ENCODE results near the gene LILRA2.
"Not testable (repeated sequence)": the region's sequence is repeated elsewhere in the genome, so short reads cannot be mapped to it uniquely, and the experiment has no call there.

LILRA2 gene

GRCh38 chr19:54571715-54572615 is 1.6 kb upstream of the LILRA2 start:
- DNase-seq, result not testable (repeated sequence)

- no peak for DNase-seq
These were observed 786 bp upstream of the LILRA2 start for GRCh38 chr19:54572696-54573311.

GRCh38 chr19:54574051-54574450 is 461 bp downstream of the LILRA2 start:
- DNase-seq, result no peak

GRCh38 chr19:54574527-54575056 is 1.0 kb downstream of the LILRA2 start:
- DNase-seq, result no peak

GRCh38 chr19:54575205-54575604 is 1.6 kb downstream of the LILRA2 start:
- DNase-seq, result not testable (repeated sequence)

GRCh38 chr19:54576411-54576976 is 2.9 kb downstream of the LILRA2 start:
- no peak for DNase-seq

GRCh38 chr19:54577334-54577733 is 3.7 kb downstream of the LILRA2 start:
- no peak for DNase-seq

GRCh38 chr19:54578268-54578667 is 4.7 kb downstream of the LILRA2 start:
- DNase-seq, result not testable (repeated sequence)

GRCh38 chr19:54586397-54586796 is 12.8 kb downstream of the LILRA2 start:
- DNase-seq, result no peak

GRCh38 chr19:54587026-54587425 is 13.4 kb downstream of the LILRA2 start:
- DNase-seq, result no peak

GRCh38 chr19:54593445-54593844 is 19.9 kb downstream of the LILRA2 start, which contains the start of gene LILRA1:
Gene LILRA1 (plus strand): TSS chr19:54593632. CDS start chr19:54594245, 613 bp downstream.
- not testable (repeated sequence) for DNase-seq

GRCh38 chr19:54593931-54594626 is 20.5 kb downstream of the LILRA2 start:
- DNase-seq, result not testable (repeated sequence)

GRCh38 chr19:54594737-54595136 is 21.1 kb downstream of the LILRA2 start:
- DNase-seq, result no peak

GRCh38 chr19:54595680-54596436 is 22.3 kb downstream of the LILRA2 start:
- not testable (repeated sequence) for DNase-seq

- no peak for DNase-seq
These were observed 26.6 kb downstream of the LILRA2 start for GRCh38 chr19:54600212-54600611.

- no peak for DNase-seq
These were observed 32.6 kb downstream of the LILRA2 start for GRCh38 chr19:54606230-54606629.

- DNase-seq, result no peak
These were observed 33.5 kb downstream of the LILRA2 start for GRCh38 chr19:54606891-54607784.

- no peak for DNase-seq
These were observed 34.2 kb downstream of the LILRA2 start for GRCh38 chr19:54607785-54608150.

- DNase-seq, result no peak
These were observed 34.6 kb downstream of the LILRA2 start for GRCh38 chr19:54608205-54608604.

- no peak for DNase-seq
These were observed 35.2 kb downstream of the LILRA2 start for GRCh38 chr19:54608792-54609191.

- no peak for DNase-seq
These were observed 35.8 kb downstream of the LILRA2 start for GRCh38 chr19:54609356-54609791.
